ENCODE results near the gene TNXB. TPM values are rescaled to one million over a fixed set of nuclear protein-coding genes. Genes with fewer than 3 reads are reported as not detected.

TNXB gene
- total and polyA plus RNA-seq, 9 of the 15 experiments (the other 6 are each of a cell fraction or from before 2014, with no cell fraction given), result 0.14 to 28.1 (median 12.4) TPM

- H3K36me3 ChIP-seq (ENCODE audit: control insufficient read depth, insufficient read depth, low read length), result no peaks in the 10 kb centered on the region
- 83% methylated on average over 34 of the region's 39 CpGs for WGBS (ENCODE audit: insufficient coverage, low coverage, missing lambda C conversion rate)
- FAIRE-seq (peak; percentile 55), DNase-seq (ENCODE audit: extremely low read depth in 1 of 4, low spot score in 3 of 4) (peak in 3 of 4 experiments; percentile 47 to 61 (median 53)), ATAC-seq (peak; percentile 21; the same call in 2 of the 3 replicates)
- ChIA-PET CTCF (ENCODE audit: low intra/inter-chr PET ratio) (no interaction called here), POLR2A (interaction anchor here (0.6 to 2.0 kb wide), 6 partner anchors 10 to 1586 kb away, joined by 3 to 11 read pairs (median 3); no protein-coding TSS in a partner anchor)
- intact Hi-C loops (cut with micrococcal nuclease), result no loop called here
- peaks cover 14% of the 10 kb centered on the region; the same call in 2 of the 3 replicates for H3K79me2 ChIP-seq (ENCODE audit: control insufficient read depth, insufficient read depth, low read length)
- no peaks in the 10 kb centered on the region for H3K9me3 ChIP-seq (replicated peaks; ENCODE audit: control insufficient read depth, insufficient read depth, low read depth, low read length)
- no peak overlapping the region for H3K4me2 ChIP-seq (ENCODE audit: insufficient read depth, low read length)
- no peaks in the 10 kb centered on the region for H3K27me3 ChIP-seq (ENCODE audit: control insufficient read depth in 2 of 2, insufficient read depth in 2 of 2, low read length in 2 of 2)
- no peak overlapping the region for H3K4me3 ChIP-seq
- H2AFZ ChIP-seq (ENCODE audit: low read depth, low read length), result no peak overlapping the region
- H3K9me1 ChIP-seq (ENCODE audit: control insufficient read depth, insufficient read depth, low read length), result no peaks in the 10 kb centered on the region
- peaks cover 23 to 39% of the 10 kb centered on the region in 2 experiments for H3K4me1 ChIP-seq (replicated peaks in 1 of 2; ENCODE audit: control insufficient read depth in 2 of 2, insufficient read depth in 2 of 2, low read length in 2 of 2)
- in situ Hi-C loops (cut with MboI), result no loop called here
- no peaks in the 10 kb centered on the region for H4K20me1 ChIP-seq (replicated peaks; ENCODE audit: control insufficient read depth, insufficient read depth, low read length)
- no peak overlapping the region for H3K9ac ChIP-seq (ENCODE audit: insufficient read depth in 1 of 2, low read depth in 2 of 2, low read length in 2 of 2)
- no peak overlapping the region for H3K27ac ChIP-seq (ENCODE audit: extremely low read depth, low read depth, low read length)
- BruUV-seq (replicated peaks), result no TSS peak
- TF ChIP-seq SRSF3 (IDR thresholded peaks at IDR 0.05; ENCODE audit: insufficient read depth, low read length) (no peak), ZNF133 (CRISPR knock-in tag; IDR thresholded peaks at IDR 0.05) (no peak), RAD21 (CRISPR knock-in tag; conservative IDR thresholded peaks at IDR 0.05 in 1 of 2, IDR thresholded peaks at IDR 0.05 in 1 of 2) (no peak), ZNF395 (CRISPR knock-in tag; IDR thresholded peaks at IDR 0.05) (no peak), E2F4 (CRISPR knock-in tag; IDR thresholded peaks at IDR 0.05; ENCODE audit: low read depth) (no peak), CHAMP1 (IDR thresholded peaks at IDR 0.05) (no peak), ZBTB7A (IDR thresholded peaks at IDR 0.05; ENCODE audit: borderline replicate concordance, control insufficient read depth, low read depth, low read length) (peak; percentile 68; the same call in 1 of the 2 replicates), PREB (CRISPR knock-in tag; IDR thresholded peaks at IDR 0.05) (no peak), RFX1 (IDR thresholded peaks at IDR 0.05) (no peak), NFIC (IDR thresholded peaks at IDR 0.05) (no peak), NFE2L1 (tag; IDR thresholded peaks at IDR 0.05; ENCODE audit: borderline replicate concordance, low read depth) (no peak), NEUROD1 (IDR thresholded peaks at IDR 0.05; ENCODE audit: borderline replicate concordance, low read depth, low read length, partially characterized antibody) (no peak), CBX8 (IDR thresholded peaks at IDR 0.05; ENCODE audit: borderline replicate concordance, extremely low read depth, low read depth, low read length, poor library complexity, severe bottlenecking) (no peak), POLR2AphosphoS2 (IDR thresholded peaks at IDR 0.05; ENCODE audit: low read length) (no peak)
These were observed 39.4 kb upstream of the TNXB start for GRCh38 chr6:32148289-32149091.

Measured in K562 (cell line).